Measurements from ENCODE around the gene MFN2.

DNA sequence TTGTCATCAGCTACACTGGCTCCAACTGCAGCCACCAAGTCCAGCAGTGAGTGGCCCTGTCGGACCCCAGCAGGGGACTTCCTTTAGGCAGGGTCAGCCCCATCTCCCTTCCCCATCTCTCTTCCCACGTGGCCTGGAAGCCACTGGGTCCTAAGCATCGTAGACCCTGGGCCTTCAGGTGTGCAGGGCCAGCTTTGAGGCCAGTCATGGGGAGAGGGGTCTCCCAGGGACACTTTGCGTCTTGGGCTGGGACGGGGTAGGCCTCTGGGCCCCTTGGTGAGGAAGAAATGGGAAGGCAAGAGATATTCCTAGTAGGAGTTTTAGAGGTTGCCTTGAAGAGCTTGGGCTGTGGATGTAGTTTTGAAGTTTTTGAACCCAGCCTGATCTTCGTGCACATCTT lies 27.0 kb downstream of the MFN2 start:
- no peak for TF ChIP-seq MXI1 (IDR thresholded peaks at IDR 0.05; ENCODE audit: low read depth, low read length)
- no peak for TF ChIP-seq FOXJ3 (CRISPR knock-in tag; IDR thresholded peaks at IDR 0.05)
- no peak for TF ChIP-seq TEAD4 (IDR thresholded peaks at IDR 0.05; ENCODE audit: borderline replicate concordance, insufficient read depth)
- no peak for TF ChIP-seq EZH2phosphoT487 (IDR thresholded peaks at IDR 0.05; ENCODE audit: borderline replicate concordance, low read depth)
- TF ChIP-seq, protein P1, sequence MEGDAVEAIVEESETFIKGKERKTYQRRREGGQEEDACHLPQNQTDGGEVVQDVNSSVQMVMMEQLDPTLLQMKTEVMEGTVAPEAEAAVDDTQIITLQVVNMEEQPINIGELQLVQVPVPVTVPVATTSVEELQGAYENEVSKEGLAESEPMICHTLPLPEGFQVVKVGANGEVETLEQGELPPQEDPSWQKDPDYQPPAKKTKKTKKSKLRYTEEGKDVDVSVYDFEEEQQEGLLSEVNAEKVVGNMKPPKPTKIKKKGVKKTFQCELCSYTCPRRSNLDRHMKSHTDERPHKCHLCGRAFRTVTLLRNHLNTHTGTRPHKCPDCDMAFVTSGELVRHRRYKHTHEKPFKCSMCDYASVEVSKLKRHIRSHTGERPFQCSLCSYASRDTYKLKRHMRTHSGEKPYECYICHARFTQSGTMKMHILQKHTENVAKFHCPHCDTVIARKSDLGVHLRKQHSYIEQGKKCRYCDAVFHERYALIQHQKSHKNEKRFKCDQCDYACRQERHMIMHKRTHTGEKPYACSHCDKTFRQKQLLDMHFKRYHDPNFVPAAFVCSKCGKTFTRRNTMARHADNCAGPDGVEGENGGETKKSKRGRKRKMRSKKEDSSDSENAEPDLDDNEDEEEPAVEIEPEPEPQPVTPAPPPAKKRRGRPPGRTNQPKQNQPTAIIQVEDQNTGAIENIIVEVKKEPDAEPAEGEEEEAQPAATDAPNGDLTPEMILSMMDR (IDR thresholded peaks at IDR 0.05): no peak
- TF ChIP-seq YY1 (IDR thresholded peaks at IDR 0.05; ENCODE audit: low read depth): no peak
- no peak for TF ChIP-seq NRF1 (IDR thresholded peaks at IDR 0.05; ENCODE audit: low read depth, low read length)
- TF ChIP-seq, protein P2, sequence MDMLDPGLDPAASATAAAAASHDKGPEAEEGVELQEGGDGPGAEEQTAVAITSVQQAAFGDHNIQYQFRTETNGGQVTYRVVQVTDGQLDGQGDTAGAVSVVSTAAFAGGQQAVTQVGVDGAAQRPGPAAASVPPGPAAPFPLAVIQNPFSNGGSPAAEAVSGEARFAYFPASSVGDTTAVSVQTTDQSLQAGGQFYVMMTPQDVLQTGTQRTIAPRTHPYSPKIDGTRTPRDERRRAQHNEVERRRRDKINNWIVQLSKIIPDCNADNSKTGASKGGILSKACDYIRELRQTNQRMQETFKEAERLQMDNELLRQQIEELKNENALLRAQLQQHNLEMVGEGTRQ (IDR thresholded peaks at IDR 0.05; ENCODE audit: borderline replicate concordance, low read depth, low read length): no peak
- TF ChIP-seq SIN3A (IDR thresholded peaks at IDR 0.05; ENCODE audit: borderline replicate concordance, low read depth, low read length): no peak
- TF ChIP-seq JUND (IDR thresholded peaks at IDR 0.05): no peak
- no peak for TF ChIP-seq RAD21 (IDR thresholded peaks at IDR 0.05; ENCODE audit: low read length)
- TF ChIP-seq NFIC (IDR thresholded peaks at IDR 0.05; ENCODE audit: borderline replicate concordance): no peak
- TF ChIP-seq POLR2AphosphoS5 (IDR thresholded peaks at IDR 0.05; ENCODE audit: low read depth, low read length): no peak

Data from SK-N-SH (cell line).